Colonic mucosa (tissue), 4 donors: ENCODE measurements around the gene IL7R. TPM values are rescaled to one million over a fixed set of nuclear protein-coding genes. Genes with fewer than 3 reads are reported as not detected.

ENCODE experiments used
- DNase-seq: peaks from one replicate; pipeline ENCODE4 v3.0.0-alpha.2; 2020
- H3K27ac ChIP-seq: fragments of 200-600 bp; one replicate; pipeline ENCODE4 v1.8.0; 2021
- H3K27me3 ChIP-seq: fragments of 200-600 bp; one replicate; pipeline ENCODE4 v1.8.0; 2021
- H3K36me3 ChIP-seq: fragments of 200-600 bp; one replicate; pipeline ENCODE4 v1.8.0; 2021
- H3K4me1 ChIP-seq: fragments of 200-600 bp; one replicate; pipeline ENCODE4 v1.8.0; 2021; ENCODE audit warnings: mild to moderate bottlenecking
- H3K4me3 ChIP-seq: fragments of 200-600 bp; one replicate; pipeline ENCODE4 v1.8.0; 2021
- H3K9ac ChIP-seq, 2 donors: one replicate each; pipeline ENCODE4 v1.7.0; 2013; ENCODE audit warnings: control low read depth in 2 of 2, low read depth in 2 of 2, low read length in 2 of 2
- H3K9me3 ChIP-seq: fragments of 200-600 bp; one replicate; pipeline ENCODE4 v1.8.0; 2021
- CTCF ChIP-seq: fragments of 200-600 bp; IDR thresholded peaks from one replicate; pipeline ENCODE4 v1.8.0; 2022; ENCODE audit warnings: antibody characterized with exemption, mild to moderate bottlenecking
- intact Hi-C: fragments of 100-400 bp; cut with DNase I; formaldehyde crosslinking; loops from one replicate; pipeline ENCODE4 v1.14.1; 2022
- total RNA-seq, 2 donors: library from RNA; stranded (reverse); fragmentation: NEBNext Ultra II Directional in 1 of 2; extraction: Animal tissue kit (Norgen Biotek cat#: 25700) in 1 of 2; gene quantifications; one replicate each; pipeline ENCODE4 v1.2.1, GENCODE V29; 2021
- donor health status: healthy.
- donor health status: DM: no; HTN: no; CAD: no.
- donor health status: DM: no; HTN: no; CAD: no.

Gene IL7R
- total RNA-seq, 2 donors from 2014 or later = 4.6 to 6.1 TPM

- intact Hi-C loops = loop anchor here (2.0 to 10.0 kb wide), 2 partner anchors 272 to 838 kb away; no protein-coding TSS in a partner anchor
- TF ChIP-seq CTCF = peak; percentile 84
- Histone ChIP-seq H3K27ac (no peak overlapping the region), H3K4me1 (no peaks in the 10 kb centered on the region), H3K36me3 (no peaks in the 10 kb centered on the region), H3K9me3 (no peaks in the 10 kb centered on the region), H3K9ac (no peak overlapping the region), H3K4me3 (no peak overlapping the region), H3K27me3 (no peaks in the 10 kb centered on the region)
- peak; percentile 53 for DNase-seq
Observed at GRCh38 chr5:35926389-35927051, 69.8 kb downstream of the IL7R start.

Other genes starting within 250 kb of the IL7R start
- 1 to 10 TPM; 3.3 to 6.0 TPM for gene SPEF2, start 239.0 kb upstream of the IL7R start, total RNA-seq
- gene CAPSL, start 81.7 kb downstream of the IL7R start, total RNA-seq = not detected
- gene UGT3A1, start 134.5 kb downstream of the IL7R start, total RNA-seq = not detected
- not detected for gene UGT3A2, start 210.0 kb downstream of the IL7R start, total RNA-seq